Large intestine (tissue), 3 donors: Measurements from ENCODE around the gene RBM47. TPM values are rescaled to one million over a fixed set of nuclear protein-coding genes. Genes with fewer than 3 reads are reported as not detected.

Source experiments
- DNase-seq, 2 donors: peaks; one replicate each; pipeline versions ENCODE4 v3.0.0 to v3.0.0-alpha.2; 2013
- H3K27ac ChIP-seq: one replicate; pipeline ENCODE4 v1.5.1; 2013; ENCODE audit warnings: low read length
- H3K27me3 ChIP-seq: 2 replicates; pipeline ENCODE4 v1.6.1; 2013; ENCODE audit warnings: low read length; ENCODE audit not compliant: control insufficient read depth, insufficient read depth
- H3K36me3 ChIP-seq: 2 replicates; pipeline ENCODE4 v1.6.1; 2013; ENCODE audit warnings: low read length; ENCODE audit not compliant: control insufficient read depth, insufficient read depth
- H3K4me1 ChIP-seq: one replicate; pipeline ENCODE4 v1.6.1; 2013; ENCODE audit warnings: low read length; ENCODE audit not compliant: control insufficient read depth, insufficient read depth
- H3K4me3 ChIP-seq: one replicate; pipeline ENCODE4 v1.5.1; 2013; ENCODE audit warnings: low read length
- H3K9me3 ChIP-seq: one replicate; pipeline ENCODE4 v1.6.1; 2013; ENCODE audit warnings: mild to moderate bottlenecking, low read depth, low read length, moderate library complexity; ENCODE audit not compliant: control insufficient read depth
- WGBS: methylation state at CpG from one replicate; pipeline ENCODE4 v1.1.5; 2013; ENCODE audit warnings: low lambda C conversion rate; ENCODE audit not compliant: insufficient coverage; 5-methylcytosine and 5-hydroxymethylcytosine counted together
- polyA plus RNA-seq: library from polyadenylated mRNA; unstranded; fragments of 120-200 nt; gene quantifications from one replicate; pipeline ENCODE4 v1.2.1, GENCODE V29; 2013

Gene RBM47
- polyA plus RNA-seq, 1 donor = 98.4 TPM

DNA sequence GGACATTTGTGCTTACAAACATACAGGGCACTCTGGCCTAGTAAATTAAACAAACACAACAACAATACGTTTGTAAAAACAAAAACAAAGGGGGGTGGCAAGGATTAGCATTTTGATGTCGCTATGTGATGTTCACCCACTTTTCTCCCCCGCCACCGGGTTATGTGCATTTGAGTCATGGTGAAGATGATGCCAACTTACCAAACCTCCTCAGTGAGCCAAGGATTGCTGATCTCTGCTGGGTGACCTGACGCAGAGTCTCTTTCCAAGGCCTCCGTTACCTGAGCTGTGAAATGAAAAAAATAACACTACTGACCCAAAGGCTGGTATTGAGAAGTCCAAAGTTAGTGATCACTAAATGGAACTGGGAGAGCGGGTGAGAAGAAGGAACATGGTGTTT, 85.4 kb downstream of the RBM47 start:
- Histone ChIP-seq H3K36me3 (no peaks in the 10 kb centered on the region), H3K4me3 (no peak overlapping the region), H3K4me1 (peaks cover 39% of the 10 kb centered on the region), H3K27me3 (no peaks in the 10 kb centered on the region), H3K27ac (no peak overlapping the region), H3K9me3 (peaks cover 2% of the 10 kb centered on the region)
- DNase-seq = no peak
- no CpG with 5 or more reads among the region's 7 CpGs for WGBS

DNA sequence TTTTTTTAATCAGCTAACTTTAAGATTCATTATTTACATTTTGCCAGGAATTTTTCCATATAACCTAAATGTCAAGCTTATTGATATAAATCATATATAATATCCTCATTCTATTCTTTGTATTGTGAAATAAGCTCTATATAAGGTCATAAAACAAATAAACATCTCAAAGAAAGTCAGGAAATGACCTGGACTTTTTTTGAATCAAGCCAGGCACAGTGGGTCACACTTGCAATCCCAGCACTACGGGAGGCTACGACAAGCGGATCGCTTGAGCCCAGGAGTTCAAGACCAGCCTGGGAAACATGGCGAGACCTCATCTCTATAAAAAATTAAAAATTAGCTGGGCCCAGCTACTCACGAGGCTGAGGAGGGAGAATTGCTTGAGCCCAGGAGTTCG, 88.9 kb downstream of the RBM47 start:
- Histone ChIP-seq H3K27me3 (no peaks in the 10 kb centered on the region), H3K4me3 (no peak overlapping the region), H3K36me3 (no peaks in the 10 kb centered on the region), H3K4me1 (peaks cover 11% of the 10 kb centered on the region), H3K9me3 (peaks cover 2% of the 10 kb centered on the region), H3K27ac (peak overlapping the region; percentile 85)
- no peak for DNase-seq
- WGBS = no CpG with 5 or more reads among the region's 7 CpGs

DNA sequence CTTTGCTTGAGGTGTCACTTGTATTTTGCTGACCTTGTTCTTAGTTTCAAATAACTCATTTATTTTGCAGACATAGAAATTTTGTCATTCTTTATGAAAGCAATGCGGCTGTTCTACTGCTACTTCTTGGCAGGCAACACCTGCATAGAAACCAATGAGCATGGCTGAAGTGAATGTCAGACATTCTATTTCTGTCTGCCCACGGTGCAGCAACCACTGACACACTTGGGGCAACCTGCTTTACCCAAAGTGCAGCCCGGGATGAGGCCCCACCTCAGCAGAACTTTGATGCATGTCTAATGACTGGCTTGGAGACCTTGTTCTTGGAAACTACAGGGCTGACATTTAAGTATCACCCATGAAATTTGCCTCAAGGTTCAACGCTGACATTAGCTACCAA, 93.6 kb downstream of the RBM47 start:
- H3K36me3 ChIP-seq = no peaks in the 10 kb centered on the region
- H3K27me3 ChIP-seq = no peaks in the 10 kb centered on the region
- no CpG with 5 or more reads among the region's 4 CpGs for WGBS
- no peak for DNase-seq
- H3K4me3 ChIP-seq = no peak overlapping the region
- H3K9me3 ChIP-seq = no peaks in the 10 kb centered on the region
- no peak overlapping the region for H3K27ac ChIP-seq
- H3K4me1 ChIP-seq = peaks cover 6% of the 10 kb centered on the region

DNA sequence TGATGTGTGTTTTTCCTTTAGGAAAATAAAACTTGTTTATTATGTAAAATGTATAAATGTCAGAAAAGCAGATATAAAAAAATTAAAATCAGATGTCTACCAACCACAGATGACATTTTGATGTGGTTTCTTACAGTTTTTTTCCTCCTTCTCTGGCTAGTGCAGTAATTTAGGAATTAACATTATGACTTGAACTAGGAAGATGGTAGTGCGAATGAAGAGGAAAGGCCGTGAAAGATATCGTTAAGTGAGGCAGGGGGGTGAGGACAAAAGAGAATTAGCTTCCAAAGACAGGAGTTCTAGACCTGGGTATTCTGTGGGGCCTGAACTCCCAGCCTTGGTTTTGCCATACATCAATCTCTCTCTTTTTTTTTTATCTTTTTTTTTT, 98.0 kb downstream of the RBM47 start:
- no peaks in the 10 kb centered on the region for H3K9me3 ChIP-seq
- H3K4me3 ChIP-seq = no peak overlapping the region
- H3K4me1 ChIP-seq = peaks cover 6% of the 10 kb centered on the region
- DNase-seq = no peak
- H3K36me3 ChIP-seq = no peaks in the 10 kb centered on the region
- no CpG with 5 or more reads among the region's 3 CpGs for WGBS
- no peak overlapping the region for H3K27ac ChIP-seq
- H3K27me3 ChIP-seq = no peaks in the 10 kb centered on the region

DNA sequence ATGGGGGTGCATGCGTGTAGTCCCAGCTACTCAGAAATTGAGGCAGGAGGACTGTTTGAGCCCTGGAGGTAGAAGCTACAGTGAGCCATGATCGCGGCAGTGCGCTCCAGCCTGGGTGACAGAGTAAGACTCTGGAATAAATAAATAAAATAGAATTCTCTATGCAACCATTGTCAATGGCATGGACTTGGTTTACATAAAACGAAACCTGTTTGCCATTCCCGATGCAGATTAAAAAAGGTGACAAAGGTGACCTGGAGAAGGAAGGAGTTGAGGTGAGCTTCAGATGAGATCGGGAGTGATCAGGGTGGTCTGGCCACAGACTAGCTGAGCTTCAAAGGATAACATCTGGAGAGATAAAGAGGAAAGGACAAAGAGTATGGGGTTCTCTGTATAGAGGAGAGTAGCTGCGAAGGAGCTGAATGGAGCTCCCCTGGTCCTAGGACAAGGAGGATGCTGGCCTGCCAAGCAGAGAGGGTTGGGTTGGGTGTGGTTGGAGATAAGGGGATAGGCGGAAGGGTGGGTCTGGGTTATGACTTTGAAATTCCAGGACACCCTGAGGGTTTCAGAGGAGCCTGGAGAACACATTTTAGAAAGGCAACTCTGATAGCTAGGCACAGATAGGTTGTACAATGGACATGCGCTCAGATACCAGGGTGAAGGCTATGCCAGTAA, 98.6 kb downstream of the RBM47 start:
- Histone ChIP-seq H3K36me3 (no peaks in the 10 kb centered on the region), H3K4me1 (peaks cover 6% of the 10 kb centered on the region), H3K27me3 (no peaks in the 10 kb centered on the region), H3K4me3 (no peak overlapping the region), H3K9me3 (no peaks in the 10 kb centered on the region), H3K27ac (no peak overlapping the region)
- 48% methylated on average over 4 of the region's 10 CpGs for WGBS
- DNase-seq = peak in 1 of 2 donors; percentile 52

DNA sequence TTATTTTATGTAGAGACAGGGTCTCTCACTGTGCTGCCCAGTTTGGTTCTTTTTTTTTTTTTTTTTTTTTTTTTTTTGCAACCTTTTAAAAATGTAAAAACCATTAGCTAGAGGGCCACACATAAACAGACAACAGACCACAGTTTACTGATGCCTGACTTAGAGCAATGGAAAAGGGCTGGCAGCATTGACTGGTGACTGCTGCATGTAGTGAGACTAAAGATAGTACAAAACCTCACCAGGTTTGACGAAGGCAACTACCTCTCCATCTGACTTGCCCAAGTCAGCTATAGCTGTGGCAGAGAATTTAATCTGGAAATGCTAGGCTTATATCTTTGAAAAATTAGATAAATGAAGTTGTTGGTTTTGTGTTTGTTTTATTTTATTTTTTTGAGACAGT, 102.9 kb downstream of the RBM47 start:
- Histone ChIP-seq H3K9me3 (no peaks in the 10 kb centered on the region), H3K4me3 (no peak overlapping the region), H3K27me3 (no peaks in the 10 kb centered on the region), H3K4me1 (peaks cover 12% of the 10 kb centered on the region), H3K27ac (peak overlapping the region; percentile 88), H3K36me3 (no peaks in the 10 kb centered on the region)
- DNase-seq = no peak
- no CpG with 5 or more reads among the region's 1 CpG for WGBS

DNA sequence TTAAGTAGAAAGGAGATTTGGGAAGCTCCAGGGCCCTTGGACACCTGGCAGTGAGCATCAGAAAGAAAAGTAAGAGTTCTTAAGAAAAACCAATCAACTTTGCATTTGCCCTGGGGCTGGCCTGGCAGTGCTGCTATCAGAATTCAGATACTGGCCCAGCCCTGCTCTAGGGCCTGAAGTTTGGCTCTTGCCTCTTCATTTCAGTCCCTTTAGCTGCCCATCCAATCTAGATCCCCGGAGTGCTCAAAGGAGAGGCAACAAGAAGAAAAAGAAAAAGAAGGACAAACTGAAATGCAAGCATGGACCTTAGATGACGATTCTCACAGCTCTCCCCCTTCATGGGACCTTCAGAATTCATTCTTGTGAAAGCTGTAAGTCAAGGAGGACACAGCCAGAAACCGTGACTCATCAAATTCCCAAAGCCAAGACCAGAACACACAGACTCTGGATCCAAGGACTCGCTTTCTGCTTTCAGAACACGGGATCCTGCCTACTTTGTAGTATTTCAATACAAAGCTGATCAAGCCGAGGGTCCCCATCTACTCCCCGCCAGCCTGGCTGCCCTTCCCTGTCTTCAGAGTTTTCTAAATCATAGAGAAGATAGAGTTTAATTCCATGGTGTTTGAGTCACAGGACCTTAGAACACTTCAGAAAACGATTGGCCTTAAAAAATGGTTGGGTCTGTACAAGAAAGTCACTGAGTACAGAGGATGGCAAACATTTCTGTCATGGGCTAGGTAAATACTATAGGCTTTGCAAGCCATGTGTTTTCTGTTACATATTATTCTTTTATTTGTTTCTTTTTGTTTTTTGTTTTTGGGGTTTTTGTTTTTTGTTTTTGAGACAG, 103.7 kb downstream of the RBM47 start:
- peak in 1 of 2 donors; percentile 48 for DNase-seq
- H3K27ac ChIP-seq = peak overlapping the region; percentile 88

DNA sequence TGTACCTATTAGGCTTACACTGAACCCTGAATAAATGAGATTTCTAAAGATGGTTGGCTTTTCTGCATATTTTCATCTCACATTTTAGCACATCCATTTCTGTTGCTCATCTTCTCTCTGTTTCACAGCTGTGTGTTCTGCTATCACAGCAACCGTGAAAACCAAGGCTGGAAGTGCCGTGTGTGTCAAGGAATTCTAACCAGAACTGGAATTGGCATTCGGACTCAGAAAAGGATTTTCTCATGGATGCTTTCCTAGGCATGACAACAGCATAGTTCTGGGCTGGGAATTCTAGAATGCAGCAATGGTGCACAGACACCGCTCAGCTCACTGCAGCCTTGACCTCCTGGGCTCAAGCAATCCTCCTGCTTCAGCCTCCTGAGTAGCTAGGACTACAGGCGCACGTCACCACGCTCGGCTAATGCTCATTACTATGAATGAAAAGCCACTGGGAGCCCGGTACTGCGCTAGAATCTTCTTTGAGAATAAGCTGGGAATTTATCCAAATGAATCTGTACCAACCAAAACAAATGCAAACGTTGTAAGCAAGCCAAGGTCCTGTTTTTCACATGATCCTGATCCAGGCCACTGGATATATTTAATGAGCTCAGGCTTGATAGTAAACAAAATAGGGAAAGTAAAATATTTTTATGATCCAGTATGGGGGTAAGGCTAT, 105.2 kb downstream of the RBM47 start:
- Histone ChIP-seq H3K9me3 (no peaks in the 10 kb centered on the region), H3K4me3 (no peak overlapping the region), H3K27ac (no peak overlapping the region), H3K36me3 (no peaks in the 10 kb centered on the region), H3K27me3 (no peaks in the 10 kb centered on the region), H3K4me1 (peaks cover 7% of the 10 kb centered on the region)
- DNase-seq = no peak
- WGBS = no CpG with 5 or more reads among the region's 11 CpGs

More for the DNA sequence above, 103.7 kb downstream of the RBM47 start:
- Histone ChIP-seq H3K36me3 (no peaks in the 10 kb centered on the region), H3K27me3 (no peaks in the 10 kb centered on the region), H3K4me1 (peaks cover 8% of the 10 kb centered on the region), H3K9me3 (no peaks in the 10 kb centered on the region), H3K4me3 (no peak overlapping the region)
- no CpG with 5 or more reads among the region's 8 CpGs for WGBS

DNA sequence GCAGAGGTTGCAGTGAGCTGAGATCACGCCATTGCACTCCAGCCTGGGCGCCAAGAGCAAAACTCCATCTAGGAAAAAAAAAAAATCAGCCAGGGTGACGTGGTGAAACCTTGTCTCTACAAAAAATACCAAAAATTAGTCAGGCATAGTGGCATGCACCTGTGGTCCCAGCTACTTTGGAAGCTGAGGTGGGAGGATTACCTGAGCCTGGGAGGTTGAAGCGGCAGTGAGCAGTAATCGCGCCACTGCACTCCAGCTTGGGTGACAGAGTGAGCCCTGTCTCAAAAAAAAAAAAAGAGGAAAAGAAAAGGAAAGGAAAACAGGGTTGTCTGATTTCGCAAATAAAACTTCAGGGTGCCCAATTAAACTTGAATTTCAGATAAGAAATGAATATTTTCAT, 106.1 kb downstream of the RBM47 start:
- no peak overlapping the region for H3K27ac ChIP-seq
- 100% methylated on average over 4 of the region's 7 CpGs for WGBS
- no peaks in the 10 kb centered on the region for H3K36me3 ChIP-seq
- no peaks in the 10 kb centered on the region for H3K27me3 ChIP-seq
- no peaks in the 10 kb centered on the region for H3K9me3 ChIP-seq
- H3K4me1 ChIP-seq = peaks cover 7% of the 10 kb centered on the region
- no peak for DNase-seq
- H3K4me3 ChIP-seq = no peak overlapping the region

DNA sequence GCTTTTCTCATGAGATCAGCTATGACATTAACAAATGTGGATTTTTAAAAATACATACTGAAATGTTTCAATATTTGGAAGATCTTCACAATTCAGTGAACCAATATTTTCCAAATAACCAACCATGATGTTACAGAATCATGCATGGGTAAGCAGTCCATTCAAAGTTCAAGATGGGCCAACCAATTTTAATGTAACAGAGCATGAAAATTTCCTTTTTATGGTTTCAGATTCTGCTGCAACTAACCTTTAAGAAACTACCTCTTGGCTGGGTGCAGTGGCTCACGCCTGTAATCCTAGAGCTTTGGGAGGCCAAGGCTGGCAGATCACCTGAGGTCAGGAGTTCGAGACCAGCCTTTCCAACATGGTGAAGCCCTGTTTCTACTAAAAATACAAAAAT, 107.7 kb downstream of the RBM47 start:
- Histone ChIP-seq H3K27me3 (no peaks in the 10 kb centered on the region), H3K27ac (no peak overlapping the region), H3K4me3 (no peak overlapping the region), H3K4me1 (peaks cover 7% of the 10 kb centered on the region), H3K9me3 (no peaks in the 10 kb centered on the region), H3K36me3 (no peaks in the 10 kb centered on the region)
- WGBS = no CpG with 5 or more reads among the region's 2 CpGs
- no peak for DNase-seq
